ENCODE results near the gene LASP1. TPM values are rescaled to one million over a fixed set of nuclear protein-coding genes. Genes with fewer than 3 reads are reported as not detected.
A peak's percentile ranks its signal among the peaks of the same experiment; 100 is the strongest.

Gene LASP1
- total and polyA plus RNA-seq, 8 donors: 141 to 175 (median 156) TPM

DNA sequence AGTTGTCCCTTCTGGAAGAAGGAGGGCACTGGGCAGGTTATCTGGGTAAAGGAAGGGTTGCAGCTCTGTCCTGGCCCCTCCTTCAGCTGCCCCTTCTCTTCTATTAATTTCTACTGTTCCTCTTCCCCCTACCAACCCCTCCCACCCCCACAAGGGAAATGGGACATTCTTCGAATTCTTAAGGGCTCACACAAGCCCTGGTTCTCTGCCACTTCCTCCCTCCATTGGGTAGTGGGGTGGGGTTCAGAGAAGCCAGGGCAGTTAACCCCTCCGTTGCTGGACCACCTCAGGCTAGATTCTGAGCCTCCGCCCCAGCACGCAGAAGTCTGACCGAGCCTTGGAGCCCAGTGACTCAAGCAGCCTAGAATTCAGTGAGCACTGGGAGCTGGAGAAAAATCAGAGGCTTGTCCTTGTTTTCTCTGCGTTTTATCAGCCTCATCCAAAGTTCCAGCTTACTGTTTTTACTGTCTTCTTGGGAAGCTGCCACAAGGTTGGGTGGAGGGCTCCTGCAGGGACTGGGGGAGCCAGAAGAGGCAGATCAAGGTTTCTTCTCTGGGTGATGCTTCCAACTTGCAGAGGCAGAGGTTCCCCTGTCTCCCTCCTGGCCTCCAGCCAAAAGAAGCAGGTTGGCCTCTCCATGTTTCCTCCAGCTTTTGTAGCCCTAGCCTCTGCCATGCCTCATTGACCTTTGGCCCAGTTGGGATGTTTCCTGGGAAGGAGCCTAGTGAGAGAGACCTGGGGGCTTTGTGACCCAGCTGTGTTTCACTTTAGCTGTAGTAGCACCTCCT is 10.2 kb downstream of the LASP1 start:
- TF ChIP-seq, protein P1, sequence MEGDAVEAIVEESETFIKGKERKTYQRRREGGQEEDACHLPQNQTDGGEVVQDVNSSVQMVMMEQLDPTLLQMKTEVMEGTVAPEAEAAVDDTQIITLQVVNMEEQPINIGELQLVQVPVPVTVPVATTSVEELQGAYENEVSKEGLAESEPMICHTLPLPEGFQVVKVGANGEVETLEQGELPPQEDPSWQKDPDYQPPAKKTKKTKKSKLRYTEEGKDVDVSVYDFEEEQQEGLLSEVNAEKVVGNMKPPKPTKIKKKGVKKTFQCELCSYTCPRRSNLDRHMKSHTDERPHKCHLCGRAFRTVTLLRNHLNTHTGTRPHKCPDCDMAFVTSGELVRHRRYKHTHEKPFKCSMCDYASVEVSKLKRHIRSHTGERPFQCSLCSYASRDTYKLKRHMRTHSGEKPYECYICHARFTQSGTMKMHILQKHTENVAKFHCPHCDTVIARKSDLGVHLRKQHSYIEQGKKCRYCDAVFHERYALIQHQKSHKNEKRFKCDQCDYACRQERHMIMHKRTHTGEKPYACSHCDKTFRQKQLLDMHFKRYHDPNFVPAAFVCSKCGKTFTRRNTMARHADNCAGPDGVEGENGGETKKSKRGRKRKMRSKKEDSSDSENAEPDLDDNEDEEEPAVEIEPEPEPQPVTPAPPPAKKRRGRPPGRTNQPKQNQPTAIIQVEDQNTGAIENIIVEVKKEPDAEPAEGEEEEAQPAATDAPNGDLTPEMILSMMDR (IDR thresholded peaks at IDR 0.05): no peak
- intact Hi-C loops (cut with DNase I): no loop called here

DNA sequence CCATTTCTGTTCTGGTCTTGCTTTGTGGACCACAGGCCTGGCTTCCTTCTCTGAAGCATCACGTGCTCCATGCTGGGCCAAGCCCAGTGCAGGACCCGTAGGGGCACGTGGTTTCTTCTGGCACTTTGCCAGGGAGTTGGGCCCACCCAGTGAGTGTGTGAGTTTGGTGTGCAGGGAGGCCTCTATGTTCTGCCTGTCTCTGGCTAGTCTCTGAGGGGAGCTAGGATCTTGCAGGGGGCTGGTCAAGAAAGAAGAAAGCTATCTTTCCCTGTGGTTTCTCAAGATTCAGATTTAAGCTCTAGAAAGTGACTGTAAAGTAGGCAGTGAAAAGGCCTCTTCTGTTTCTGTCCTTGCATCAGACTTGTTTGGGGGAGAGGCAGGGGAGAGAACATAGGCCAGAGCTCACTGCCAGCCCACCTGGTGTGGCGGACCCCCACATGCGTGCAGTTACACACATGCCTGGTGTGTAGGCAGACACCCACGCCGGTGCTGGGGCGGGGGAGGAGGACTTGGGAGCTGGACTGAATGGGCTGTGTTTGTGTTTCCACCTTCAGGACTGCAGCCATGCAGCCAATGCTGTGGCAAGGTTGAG is 11.8 kb downstream of the LASP1 start:
- DNase-seq (peak in 3 of 4 donors; percentile 55 to 84 (median 62)), ATAC-seq (peak; percentile 20)
- peaks cover 0 to 71% of the 10 kb centered on the region in 2 donors for H3K36me3 ChIP-seq
- H3K27me3 ChIP-seq: no peaks in the 10 kb centered on the region
- peaks cover 65 to 100% of the 10 kb centered on the region in 2 donors for H3K4me1 ChIP-seq
- TF ChIP-seq, protein P1 (IDR thresholded peaks at IDR 0.05): no peak
- intact Hi-C loops (cut with DNase I): no loop called here
- no peaks in the 10 kb centered on the region for H3K9me3 ChIP-seq
- H3K4me3 ChIP-seq: no peak overlapping the region
- H3K27ac ChIP-seq: peak overlapping the region; percentile 11 to 73

More for the DNA sequence above, 10.2 kb downstream of the LASP1 start:
- Histone ChIP-seq H3K4me1 (peaks cover 60 to 100% of the 10 kb centered on the region in 2 donors), H3K27me3 (no peaks in the 10 kb centered on the region), H3K27ac (peak overlapping the region; percentile 71 to 73), H3K9me3 (no peaks in the 10 kb centered on the region), H3K36me3 (peaks cover 0 to 61% of the 10 kb centered on the region in 2 donors), H3K4me3 (no peak overlapping the region)
- ATAC-seq (peak; percentile 60), DNase-seq (peak in 1 of 4 donors; percentile 53)

DNA sequence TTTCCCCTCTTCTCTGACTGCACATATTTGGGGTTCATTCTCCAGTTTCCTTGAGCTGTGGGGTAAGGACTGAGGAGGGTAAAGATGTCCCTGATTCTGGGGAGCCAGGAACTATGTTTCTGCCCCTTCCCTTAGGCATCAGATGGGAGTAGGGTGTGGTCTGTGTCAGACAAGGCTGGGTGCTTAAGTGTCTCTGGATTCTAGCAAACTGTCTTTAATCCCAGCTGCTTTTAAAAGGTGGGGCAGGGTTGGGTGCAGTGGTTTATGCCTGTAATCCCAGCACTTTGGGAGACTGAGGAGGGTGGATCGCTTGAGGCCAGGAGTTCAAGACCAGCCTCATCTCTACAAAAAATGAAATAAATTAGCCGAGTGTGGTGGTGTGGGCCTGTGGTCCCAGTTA is 13.0 kb downstream of the LASP1 start:
- Histone ChIP-seq H3K27ac (peak overlapping the region; percentile 53 to 73), H3K27me3 (no peaks in the 10 kb centered on the region), H3K4me1 (peaks cover 57 to 100% of the 10 kb centered on the region in 2 donors), H3K9me3 (no peaks in the 10 kb centered on the region), H3K36me3 (peaks cover 0 to 73% of the 10 kb centered on the region in 2 donors), H3K4me3 (no peak overlapping the region)
- ATAC-seq (no peak), DNase-seq (no peak)
- intact Hi-C loops (cut with DNase I): no loop called here
- TF ChIP-seq, protein P1 (IDR thresholded peaks at IDR 0.05): no peak

DNA sequence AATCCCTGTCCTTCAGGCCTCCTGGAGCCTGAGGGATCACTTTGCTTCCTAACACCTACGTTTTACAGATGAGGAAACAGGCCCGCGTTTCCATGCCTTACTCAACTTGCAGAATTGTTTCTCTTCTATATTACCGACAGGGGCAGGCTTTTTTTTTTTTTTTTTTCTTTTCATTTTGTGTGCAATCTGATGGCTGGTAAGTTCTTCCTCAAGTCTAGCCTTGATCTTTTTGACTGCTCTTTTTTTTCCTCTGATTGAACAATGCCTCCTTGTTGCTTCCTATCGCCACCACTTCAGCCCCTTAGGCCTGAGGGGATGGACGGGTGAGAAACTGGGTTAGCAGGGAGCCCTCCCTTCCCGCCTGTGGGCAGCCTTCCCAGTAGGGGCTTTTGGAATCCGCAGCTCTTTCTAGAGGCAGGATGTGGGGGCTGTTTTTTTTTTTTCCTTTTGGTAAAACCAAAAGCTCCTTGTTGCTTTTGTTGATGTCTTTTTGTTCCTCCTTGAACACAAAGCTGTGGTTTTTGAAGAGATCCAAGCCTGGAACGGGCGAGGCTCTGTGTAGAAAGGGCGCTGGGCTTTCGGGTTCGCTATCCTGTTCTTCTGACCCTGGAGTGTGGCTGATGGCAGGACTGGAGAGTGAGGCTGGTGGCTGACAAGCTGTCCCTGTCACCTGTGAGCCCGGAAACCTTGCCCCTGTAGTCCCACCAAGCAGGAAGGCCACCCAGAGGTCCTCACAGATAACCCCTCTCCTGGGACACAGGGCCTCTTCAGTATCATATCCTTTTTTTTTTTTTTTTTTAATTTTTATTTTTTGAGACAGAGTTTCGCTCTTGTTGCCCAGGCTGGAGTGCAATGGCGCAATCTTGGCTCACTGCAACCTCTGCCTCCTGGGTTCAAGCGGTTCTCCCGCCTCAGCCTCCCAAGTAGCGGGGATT is 14.0 kb downstream of the LASP1 start:
- H3K4me3 ChIP-seq: no peak overlapping the region
- H3K9me3 ChIP-seq: no peaks in the 10 kb centered on the region
- peaks cover 57 to 90% of the 10 kb centered on the region in 2 donors for H3K4me1 ChIP-seq
- H3K27ac ChIP-seq: peak overlapping the region; percentile 53 to 73
- intact Hi-C loops (cut with DNase I): no loop called here
- peaks cover 0 to 73% of the 10 kb centered on the region in 2 donors for H3K36me3 ChIP-seq
- no peaks in the 10 kb centered on the region for H3K27me3 ChIP-seq
- peak in 2 of 4 donors; percentile 47 to 50 for DNase-seq
- TF ChIP-seq, protein P1 (IDR thresholded peaks at IDR 0.05): peak in 1 of 2 donors; percentile 25
- ATAC-seq: peak; percentile 6
